ENCODE results near the gene FBL. TPM values are rescaled to one million over a fixed set of nuclear protein-coding genes. Genes with fewer than 3 reads are reported as not detected.

FBL gene
- total and polyA plus RNA-seq, 2 of the 4 experiments (the other 2 are of a cell fraction) = 259 to 446 TPM

DNA sequence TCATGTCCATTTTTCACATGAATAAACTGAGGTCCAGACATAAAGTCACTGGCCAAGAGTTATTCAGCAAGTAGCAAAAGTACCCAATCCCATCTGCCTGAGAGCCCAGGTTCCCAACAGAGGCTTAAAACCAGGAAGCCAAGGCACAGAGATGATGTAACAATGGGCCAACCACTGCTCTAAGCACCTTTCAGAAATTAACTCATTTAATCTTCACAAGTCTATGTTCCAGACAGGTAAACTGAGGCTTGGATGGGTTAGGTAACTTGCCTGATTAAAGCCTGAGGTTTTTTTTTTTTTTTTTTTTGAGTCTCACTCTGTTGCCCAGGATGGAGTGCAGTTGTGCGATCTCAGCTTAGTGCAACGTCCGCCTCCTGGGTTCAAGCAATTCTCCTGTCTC, 8.2 kb downstream of the FBL start:
- Histone ChIP-seq H3K18ac (ENCODE audit: low read depth, low read length) (no peak overlapping the region), H3K4me1 (ENCODE audit: control insufficient read depth, insufficient read depth, low read length) (peaks cover 5% of the 10 kb centered on the region), H2BK120ac (ENCODE audit: low read depth, low read length) (no peak overlapping the region), H3K27me3 (ENCODE audit: control insufficient read depth, insufficient read depth, low read length) (no peaks in the 10 kb centered on the region), H2BK5ac (ENCODE audit: low read depth, low read length, poor library complexity, severe bottlenecking) (no peak overlapping the region), H3K56ac (ENCODE audit: extremely low read depth, insufficient read depth, low read length) (no peak overlapping the region), H3K4me2 (ENCODE audit: low read depth, low read length) (no peak overlapping the region), H3K79me1 (ENCODE audit: low read depth in 1 of 2, low read length in 2 of 2) (peaks cover 17 to 41% of the 10 kb centered on the region in 2 experiments), H3K9ac (ENCODE audit: low read depth, low read length) (no peak overlapping the region), H2BK20ac (ENCODE audit: low read depth, low read length) (no peak overlapping the region), H2AFZ (replicated peaks; ENCODE audit: low read length, poor library complexity) (no peak overlapping the region), H4K91ac (ENCODE audit: insufficient read depth, low read depth, low read length) (no peak overlapping the region), H3K36me3 (ENCODE audit: control insufficient read depth, insufficient read depth, low read length) (peaks cover 38% of the 10 kb centered on the region), H3K9me1 (ENCODE audit: insufficient read depth, low read length) (peaks cover 5% of the 10 kb centered on the region; the same call in 1 of the 2 replicates), H2BK15ac (ENCODE audit: low read depth, low read length) (no peak overlapping the region), H3K14ac (replicated peaks; ENCODE audit: low read depth, low read length) (no peak overlapping the region), H4K8ac (ENCODE audit: low read depth in 2 of 2, low read length in 2 of 2) (no peak overlapping the region), H3K27ac (ENCODE audit: insufficient read depth, low read length) (no peak overlapping the region), H3K9me3 (ENCODE audit: control insufficient read depth, insufficient read depth, low read length) (no peaks in the 10 kb centered on the region), H4K5ac (ENCODE audit: low read depth, low read length) (no peak overlapping the region), H3K4ac (ENCODE audit: low read depth, low read length) (no peak overlapping the region), H2AK5ac (ENCODE audit: low read depth, low read length) (no peak overlapping the region), H4K20me1 (ENCODE audit: insufficient read depth, low read length) (peaks cover 14% of the 10 kb centered on the region), H3K23ac (ENCODE audit: low read depth, low read length) (no peak overlapping the region), H3K4me3 (ENCODE audit: insufficient read depth, low read depth, low read length) (no peak overlapping the region), H2AK9ac (replicated peaks; ENCODE audit: low read depth, low read length, poor library complexity) (no peak overlapping the region)
- no peak for ATAC-seq (ENCODE audit: low read depth)
- TF ChIP-seq, protein P1, sequence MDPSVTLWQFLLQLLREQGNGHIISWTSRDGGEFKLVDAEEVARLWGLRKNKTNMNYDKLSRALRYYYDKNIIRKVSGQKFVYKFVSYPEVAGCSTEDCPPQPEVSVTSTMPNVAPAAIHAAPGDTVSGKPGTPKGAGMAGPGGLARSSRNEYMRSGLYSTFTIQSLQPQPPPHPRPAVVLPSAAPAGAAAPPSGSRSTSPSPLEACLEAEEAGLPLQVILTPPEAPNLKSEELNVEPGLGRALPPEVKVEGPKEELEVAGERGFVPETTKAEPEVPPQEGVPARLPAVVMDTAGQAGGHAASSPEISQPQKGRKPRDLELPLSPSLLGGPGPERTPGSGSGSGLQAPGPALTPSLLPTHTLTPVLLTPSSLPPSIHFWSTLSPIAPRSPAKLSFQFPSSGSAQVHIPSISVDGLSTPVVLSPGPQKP (IDR thresholded peaks at IDR 0.05; ENCODE audit: borderline replicate concordance, low read depth, low read length) = no peak
- TF ChIP-seq NFE2L2 (IDR thresholded peaks at IDR 0.05; ENCODE audit: low read depth, low read length) (no peak), FOS (IDR thresholded peaks at IDR 0.05; ENCODE audit: low read depth, low read length) (no peak), RAD21 (IDR thresholded peaks at IDR 0.05; ENCODE audit: low read length) (no peak), CEBPB (IDR thresholded peaks at IDR 0.05; ENCODE audit: low read depth, low read length) (no peak), BHLHE40 (IDR thresholded peaks at IDR 0.05; ENCODE audit: low read depth, low read length) (no peak), RCOR1 (IDR thresholded peaks at IDR 0.05; ENCODE audit: insufficient replicate concordance, low read length) (no peak), SMC3 (IDR thresholded peaks at IDR 0.05; ENCODE audit: low read depth, low read length) (no peak), RFX5 (IDR thresholded peaks at IDR 0.05; ENCODE audit: low read depth, low read length) (no peak), CHD1 (IDR thresholded peaks at IDR 0.05; ENCODE audit: low read depth, low read length) (no peak), POLR2A (IDR thresholded peaks at IDR 0.05; ENCODE audit: low read depth, low read length) (no peak), MXI1 (IDR thresholded peaks at IDR 0.05; ENCODE audit: borderline replicate concordance, low read depth, low read length) (no peak), MAZ (IDR thresholded peaks at IDR 0.05; ENCODE audit: borderline replicate concordance, low read depth, low read length) (no peak), MAFK (IDR thresholded peaks at IDR 0.05; ENCODE audit: low read depth, low read length) (no peak)
- TF ChIP-seq, protein P2, sequence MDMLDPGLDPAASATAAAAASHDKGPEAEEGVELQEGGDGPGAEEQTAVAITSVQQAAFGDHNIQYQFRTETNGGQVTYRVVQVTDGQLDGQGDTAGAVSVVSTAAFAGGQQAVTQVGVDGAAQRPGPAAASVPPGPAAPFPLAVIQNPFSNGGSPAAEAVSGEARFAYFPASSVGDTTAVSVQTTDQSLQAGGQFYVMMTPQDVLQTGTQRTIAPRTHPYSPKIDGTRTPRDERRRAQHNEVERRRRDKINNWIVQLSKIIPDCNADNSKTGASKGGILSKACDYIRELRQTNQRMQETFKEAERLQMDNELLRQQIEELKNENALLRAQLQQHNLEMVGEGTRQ (IDR thresholded peaks at IDR 0.05; ENCODE audit: low read depth, low read length) = no peak
- TF ChIP-seq, protein P3, sequence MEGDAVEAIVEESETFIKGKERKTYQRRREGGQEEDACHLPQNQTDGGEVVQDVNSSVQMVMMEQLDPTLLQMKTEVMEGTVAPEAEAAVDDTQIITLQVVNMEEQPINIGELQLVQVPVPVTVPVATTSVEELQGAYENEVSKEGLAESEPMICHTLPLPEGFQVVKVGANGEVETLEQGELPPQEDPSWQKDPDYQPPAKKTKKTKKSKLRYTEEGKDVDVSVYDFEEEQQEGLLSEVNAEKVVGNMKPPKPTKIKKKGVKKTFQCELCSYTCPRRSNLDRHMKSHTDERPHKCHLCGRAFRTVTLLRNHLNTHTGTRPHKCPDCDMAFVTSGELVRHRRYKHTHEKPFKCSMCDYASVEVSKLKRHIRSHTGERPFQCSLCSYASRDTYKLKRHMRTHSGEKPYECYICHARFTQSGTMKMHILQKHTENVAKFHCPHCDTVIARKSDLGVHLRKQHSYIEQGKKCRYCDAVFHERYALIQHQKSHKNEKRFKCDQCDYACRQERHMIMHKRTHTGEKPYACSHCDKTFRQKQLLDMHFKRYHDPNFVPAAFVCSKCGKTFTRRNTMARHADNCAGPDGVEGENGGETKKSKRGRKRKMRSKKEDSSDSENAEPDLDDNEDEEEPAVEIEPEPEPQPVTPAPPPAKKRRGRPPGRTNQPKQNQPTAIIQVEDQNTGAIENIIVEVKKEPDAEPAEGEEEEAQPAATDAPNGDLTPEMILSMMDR (conservative IDR thresholded peaks at IDR 0.05; ENCODE audit: low read depth, low read length) = no peak
- POLR2A ChIA-PET (ENCODE audit: unreplicated experiment) = no interaction called here
- no peak for DNase-seq
- no CpG with 5 or more reads among the region's 3 CpGs for WGBS, 2 experiments (ENCODE audit: extremely low coverage in 2 of 2, insufficient read length in 1 of 2)
- in situ Hi-C loops (cut with MboI; ENCODE audit: low sequenced_read_pairs) = loop anchor here (25.0 kb wide), 1 partner anchor 401 kb away; the partner anchor contains the start of genes RPS16 and SUPT5H
- no TSS peak for BruUV-seq (replicated peaks)
- intact Hi-C loops (cut with micrococcal nuclease) = no loop called here
- dilution Hi-C loops (cut with HindIII; ENCODE audit: low sequenced_read_pairs, unreplicated experiment) = no loop called here
- CTCF ChIA-PET = interaction anchor here (0.5 kb wide), 1 partner anchor 71 kb away, joined by 3 read pairs; no protein-coding TSS in a partner anchor
